HCT116 (cell line): Measurements from ENCODE around the gene SMAGP. TPM values are rescaled to one million over a fixed set of nuclear protein-coding genes. Genes with fewer than 3 reads are reported as not detected.
A peak's percentile ranks its signal among the peaks of the same experiment; 100 is the strongest.
"Not testable (repeated sequence)": the region's sequence is repeated elsewhere in the genome, so short reads cannot be mapped to it uniquely, and the experiment has no call there.

Experiments used
- ATAC-seq: fragments of 200-7000 bp; cut with Tn5 transposase; 2 replicates; pipeline ENCODE4 v1.9.1; 2020; ENCODE audit warnings: mild to moderate bottlenecking, moderate library complexity
- BruUV-seq: library from RNA; stranded (reverse); fragments of 400-500 nt; replicated peaks from 2 replicates; lab custom pipeline; 2021; lab: Mats Ljungman, UMichigan
- CTCF ChIA-PET: fragments of 300-600 bp; sonication (Branson Sonifier 250); formaldehyde crosslinking; loops from one replicate; lab custom pipeline; 2021; ENCODE audit warnings: antibody characterized with exemption; lab: Charles Lee
- POLR2A ChIA-PET: fragments of 300-600, 350-600 bp; sonication (Branson Sonifier 250); formaldehyde crosslinking; loops from one replicate; lab custom pipeline; 2021; ENCODE audit warnings: antibody characterized with exemption; lab: Charles Lee
- RAD21 ChIA-PET, 2 experiments: fragments of 300-600 bp; sonication (Branson Sonifier 250); formaldehyde crosslinking; loops; one replicate each; lab custom pipeline; 2023; ENCODE audit warnings: low total read pairs in 2 of 2; ENCODE audit not compliant: uncharacterized antibody in 2 of 2, unreplicated experiment in 2 of 2, low non-redundant PET in 1 of 2; lab: Charles Lee
- DNase-seq: peaks from one replicate; pipeline ENCODE4 v3.0.0-alpha.2; 2010; ENCODE audit warnings: low read depth, low spot score
- H2AFZ ChIP-seq: fragments of 200-600 bp; shearing (Covaris generic), sonication (generic); 2 replicates; pipeline ENCODE4 v1.6.1; 2017; ENCODE audit warnings: low read depth, mixed run types, mixed read lengths, antibody characterized with exemption, low read length; ENCODE audit not compliant: poor library complexity, severe bottlenecking
- H3K27ac ChIP-seq: 2 replicates; pipeline ENCODE4 v1.5.1; 2012; ENCODE audit warnings: low read depth, low read length
- H3K27me3 ChIP-seq: fragments of 200-600 bp; sonication (generic); 2 replicates; pipeline ENCODE4 v1.6.1; 2016; ENCODE audit warnings: mixed run types, low read length, mixed read lengths; ENCODE audit not compliant: insufficient read depth
- H3K36me3 ChIP-seq, 2 experiments: fragments of 200-500 bp in 1 of 2; fragments of 200-600 bp in 1 of 2; sonication (Bioruptor generic) in 1 of 2; sonication (generic) in 1 of 2; 2 replicates each; pipeline versions ENCODE4 v1.5.1 to v1.6.1; 2014 to 2016; ENCODE audit warnings: low read length in 2 of 2, inconsistent platforms in 1 of 2, mixed read lengths in 1 of 2, mixed run types in 1 of 2; ENCODE audit not compliant: insufficient read depth in 2 of 2, control insufficient read depth in 1 of 2
- H3K4me1 ChIP-seq, 2 experiments: fragments of 200-600 bp in 1 of 2; sonication (generic) in 1 of 2; 2 replicates each; pipeline versions ENCODE4 v1.5.1 to v1.6.1; 2012 to 2017; ENCODE audit warnings: low read length in 2 of 2, inconsistent platforms in 1 of 2, mild to moderate bottlenecking in 1 of 2, mixed read lengths in 1 of 2, mixed run types in 1 of 2, moderate library complexity in 1 of 2; ENCODE audit not compliant: insufficient read depth in 2 of 2, control insufficient read depth in 1 of 2
- H3K4me2 ChIP-seq: fragments of 200-600 bp; sonication (generic); 2 replicates; pipeline ENCODE4 v1.6.1; 2017; ENCODE audit warnings: mixed run types, low read length, mixed read lengths
- H3K4me3 ChIP-seq, 2 experiments: fragments of 200-600 bp in 1 of 2; sonication (generic) in 1 of 2; replicated peaks in 1 of 2; 2 replicates each; pipeline ENCODE4 v1.5.1; 2011 to 2016; ENCODE audit warnings: low read length in 2 of 2, control low read depth in 1 of 2, low read depth in 1 of 2, mild to moderate bottlenecking in 1 of 2, mixed read lengths in 1 of 2, mixed run types in 1 of 2
- H3K79me2 ChIP-seq: fragments of 200-600 bp; sonication (generic); 2 replicates; pipeline ENCODE4 v1.6.1; 2017; ENCODE audit warnings: mild to moderate bottlenecking, mixed run types, low read length, moderate library complexity, mixed read lengths; ENCODE audit not compliant: insufficient read depth
- H3K9ac ChIP-seq: fragments of 200-600 bp; sonication (generic); 2 replicates; pipeline ENCODE4 v1.6.1; 2016; ENCODE audit warnings: low read length, mixed read lengths
- H3K9me2 ChIP-seq: fragments of 200-600 bp; sonication (generic), shearing (Covaris generic); 2 replicates; pipeline ENCODE4 v1.6.1; 2017; ENCODE audit warnings: mixed run types, mild to moderate bottlenecking, moderate library complexity; ENCODE audit not compliant: insufficient read depth
- H3K9me3 ChIP-seq, 2 experiments: fragments of 200-500 bp in 1 of 2; fragments of 200-600 bp in 1 of 2; sonication (Bioruptor generic) in 1 of 2; sonication (generic) in 1 of 2; 2 replicates each; pipeline ENCODE4 v1.6.1; 2014 to 2017; ENCODE audit warnings: low read length in 2 of 2, mixed read lengths in 2 of 2, inconsistent platforms in 1 of 2, low read depth in 1 of 2, mild to moderate bottlenecking in 1 of 2, mixed run types in 1 of 2, moderate library complexity in 1 of 2; ENCODE audit not compliant: control insufficient read depth in 1 of 2, insufficient read depth in 1 of 2
- H4K20me1 ChIP-seq: fragments of 200-600 bp; sonication (generic), shearing (Covaris generic); 2 replicates; pipeline ENCODE4 v1.6.1; 2017; ENCODE audit warnings: mixed run types, mild to moderate bottlenecking, moderate library complexity; ENCODE audit not compliant: insufficient read depth
- CEBPB ChIP-seq: IDR thresholded peaks from 2 replicates; pipeline ENCODE4 v1.6.1; 2012; ENCODE audit warnings: low read depth
- FOSL1 ChIP-seq: IDR thresholded peaks from 2 replicates; pipeline ENCODE4 v1.6.1; 2012; ENCODE audit warnings: low read depth
- RAD21 ChIP-seq: IDR thresholded peaks from 2 replicates; pipeline ENCODE4 v1.6.1; 2012; ENCODE audit warnings: low read depth, mild to moderate bottlenecking
- SRF ChIP-seq: IDR thresholded peaks from 2 replicates; pipeline ENCODE4 v1.6.1; 2012; ENCODE audit warnings: low read depth
- TCF7L2 ChIP-seq: IDR thresholded peaks from 2 replicates; pipeline ENCODE4 v1.7.0; 2011; ENCODE audit warnings: borderline replicate concordance, inconsistent platforms; ENCODE audit not compliant: insufficient read depth, insufficient read length; ENCODE audit errors: extremely low read depth
- ZNF274 ChIP-seq: fragments of 200-500 bp; sonication (Bioruptor generic); IDR thresholded peaks from 2 replicates; pipeline ENCODE4 v1.6.1; 2014; ENCODE audit warnings: mild to moderate bottlenecking, low read depth, low read length, inconsistent platforms
- intact Hi-C: fragments of 100-400 bp; cut with micrococcal nuclease; formaldehyde crosslinking; loops from 2 replicates; pipeline ENCODE4 v1.10.0; 2022
- total RNA-seq: library from RNA; stranded (reverse); gene quantifications from one replicate; pipeline ENCODE4 v1.2.1, GENCODE V29; 2021; ENCODE audit not compliant: unreplicated experiment
- TF ChIP-seq, protein P1 (sequence below), 3 experiments: fragments of 200-600 bp in 1 of 3; sonication (generic) in 1 of 3; IDR thresholded peaks in 2 of 3; conservative IDR thresholded peaks in 1 of 3; 2 replicates each; pipeline ENCODE4 v1.5.1; 2012 to 2017; ENCODE audit warnings: low read depth in 2 of 3, low read length in 2 of 3, antibody characterized with exemption in 1 of 3, borderline replicate concordance in 1 of 3, control low read depth in 1 of 3, mild to moderate bottlenecking in 1 of 3, mixed read lengths in 1 of 3, mixed run types in 1 of 3, moderate library complexity in 1 of 3; ENCODE audit not compliant: insufficient read depth in 1 of 3
- TF ChIP-seq, protein P2 (sequence below): IDR thresholded peaks from 2 replicates; pipeline ENCODE4 v1.6.1; 2011; ENCODE audit warnings: mild to moderate bottlenecking, low read length, moderate library complexity; ENCODE audit not compliant: insufficient replicate concordance; ENCODE audit errors: extremely low read depth
- TF ChIP-seq, protein P3 (sequence below): IDR thresholded peaks from 2 replicates; pipeline ENCODE4 v1.6.1; 2012

The SMAGP gene
- total RNA-seq, 1 experiment from 2014 or later = 39.9 TPM

DNA sequence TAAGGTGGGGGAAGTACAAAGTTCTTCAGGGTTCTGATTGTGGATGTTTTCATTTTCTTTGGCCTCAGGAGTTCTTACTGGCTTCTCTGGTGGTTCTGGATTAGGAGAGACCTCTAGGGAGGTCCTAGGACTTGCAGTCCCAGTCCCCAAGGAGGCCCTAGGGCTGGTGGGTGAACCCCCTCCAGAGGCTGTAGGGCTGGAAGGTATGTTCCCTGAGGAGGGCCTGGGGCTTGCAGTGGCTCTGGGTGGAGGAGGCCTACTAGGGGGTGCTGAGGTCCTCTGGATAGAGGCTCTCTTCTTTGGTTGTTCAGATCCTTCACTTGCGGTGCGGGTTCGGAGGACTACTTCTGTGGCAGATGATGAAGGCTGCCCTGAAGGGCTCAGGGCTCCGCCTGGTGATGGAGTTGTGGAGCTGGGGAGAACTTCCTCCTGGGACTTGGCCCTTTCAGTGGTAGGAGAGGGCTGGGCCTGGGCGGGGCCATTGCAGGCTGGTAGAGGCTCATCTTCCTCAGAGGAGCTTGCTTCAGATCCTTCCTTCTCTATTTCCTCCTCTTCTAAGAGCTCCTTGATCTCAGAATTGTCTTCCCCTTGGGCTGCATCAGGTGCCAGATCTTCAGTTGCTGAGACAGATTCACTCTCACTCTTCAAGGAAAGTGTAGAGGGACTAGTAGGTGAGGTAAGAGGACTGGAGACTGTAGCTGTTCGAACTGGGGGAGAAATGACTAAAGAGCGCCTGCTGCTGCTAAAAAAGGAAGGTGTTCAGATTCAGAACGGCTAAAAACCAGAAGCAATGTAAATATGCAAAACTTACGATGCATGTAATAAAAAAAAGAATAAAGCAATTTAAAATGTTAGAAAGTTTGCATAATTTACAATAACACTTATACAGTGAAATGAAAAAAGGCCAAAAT lies 21.6 kb upstream of the SMAGP start:
- H3K4me2 ChIP-seq, POLR2A ChIA-PET, BruUV-seq, H4K20me1 ChIP-seq, H3K9me2 ChIP-seq, H3K4me3 ChIP-seq, H3K27me3 ChIP-seq, H3K9ac ChIP-seq, RAD21 ChIA-PET, H3K27ac ChIP-seq, intact Hi-C loops, H3K79me2 ChIP-seq: not testable (repeated sequence)
- CTCF ChIA-PET = interaction anchor here (1.0 kb wide), 1 partner anchor 49 kb away, joined by 3 read pairs; no protein-coding TSS in a partner anchor
- peak; percentile 86 for ATAC-seq
- peaks cover 4 to 12% of the 10 kb centered on the region in 2 experiments for H3K4me1 ChIP-seq
- TF ChIP-seq RAD21 = peak; percentile 32; the same call in 1 of the 2 replicates
- TF ChIP-seq, protein P1, sequence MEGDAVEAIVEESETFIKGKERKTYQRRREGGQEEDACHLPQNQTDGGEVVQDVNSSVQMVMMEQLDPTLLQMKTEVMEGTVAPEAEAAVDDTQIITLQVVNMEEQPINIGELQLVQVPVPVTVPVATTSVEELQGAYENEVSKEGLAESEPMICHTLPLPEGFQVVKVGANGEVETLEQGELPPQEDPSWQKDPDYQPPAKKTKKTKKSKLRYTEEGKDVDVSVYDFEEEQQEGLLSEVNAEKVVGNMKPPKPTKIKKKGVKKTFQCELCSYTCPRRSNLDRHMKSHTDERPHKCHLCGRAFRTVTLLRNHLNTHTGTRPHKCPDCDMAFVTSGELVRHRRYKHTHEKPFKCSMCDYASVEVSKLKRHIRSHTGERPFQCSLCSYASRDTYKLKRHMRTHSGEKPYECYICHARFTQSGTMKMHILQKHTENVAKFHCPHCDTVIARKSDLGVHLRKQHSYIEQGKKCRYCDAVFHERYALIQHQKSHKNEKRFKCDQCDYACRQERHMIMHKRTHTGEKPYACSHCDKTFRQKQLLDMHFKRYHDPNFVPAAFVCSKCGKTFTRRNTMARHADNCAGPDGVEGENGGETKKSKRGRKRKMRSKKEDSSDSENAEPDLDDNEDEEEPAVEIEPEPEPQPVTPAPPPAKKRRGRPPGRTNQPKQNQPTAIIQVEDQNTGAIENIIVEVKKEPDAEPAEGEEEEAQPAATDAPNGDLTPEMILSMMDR (IDR thresholded peaks at IDR 0.05 in 2 of 3, conservative IDR thresholded peaks at IDR 0.05 in 1 of 3; ENCODE audit: borderline replicate concordance in 1 of 3, insufficient read depth in 1 of 3, low read depth in 2 of 3, low read length in 2 of 3) = 0 out of 6 replicates have a peak, but pooled peaks of 1 of the 3 experiments have one; percentile 12
- TF ChIP-seq, all 23 proteins: peak for 2; not testable (repeated sequence) for 21
- not testable (repeated sequence) for H3K9me3 ChIP-seq, DNase-seq, H3K36me3 ChIP-seq, H2AFZ ChIP-seq

DNA sequence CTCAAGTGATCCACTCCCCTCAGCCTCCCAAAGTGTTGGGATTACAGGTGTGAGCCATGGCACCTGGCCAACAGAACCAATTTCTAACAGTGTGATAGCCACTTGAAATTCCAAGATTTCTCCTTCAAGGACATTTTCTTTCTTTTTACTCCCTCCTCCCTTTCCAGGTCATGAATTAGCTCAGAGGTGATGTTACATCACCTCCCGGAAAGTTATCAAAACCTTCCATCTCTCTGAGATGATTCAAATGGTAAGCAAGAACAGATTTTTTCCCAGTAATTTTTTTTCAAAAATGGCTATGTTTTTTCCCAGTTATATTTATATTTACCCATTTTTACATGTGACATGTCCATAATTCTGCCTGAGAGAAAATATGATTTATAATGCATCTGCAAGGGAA lies 15.6 kb upstream of the SMAGP start:
- Histone ChIP-seq H3K9me2 (no peaks in the 10 kb centered on the region), H3K4me1 (peaks cover 0 to 6% of the 10 kb centered on the region in 2 experiments; a peak in 1 of 4 replicates), H3K4me3 (no peak overlapping the region), H3K9me3 (no peaks in the 10 kb centered on the region), H4K20me1 (no peaks in the 10 kb centered on the region), H3K9ac (no peak overlapping the region), H3K4me2 (no peak overlapping the region), H3K79me2 (no peaks in the 10 kb centered on the region), H3K36me3 (no peaks in the 10 kb centered on the region), H3K27me3 (no peaks in the 10 kb centered on the region), H2AFZ (no peak overlapping the region), H3K27ac (no peak overlapping the region)
- BruUV-seq = no TSS peak
- RAD21 ChIA-PET = no interaction called here
- POLR2A ChIA-PET = no interaction called here
- CTCF ChIA-PET = no interaction called here
- intact Hi-C loops = no loop called here
- ATAC-seq (no peak), DNase-seq (no peak)
- TF ChIP-seq, protein P2, sequence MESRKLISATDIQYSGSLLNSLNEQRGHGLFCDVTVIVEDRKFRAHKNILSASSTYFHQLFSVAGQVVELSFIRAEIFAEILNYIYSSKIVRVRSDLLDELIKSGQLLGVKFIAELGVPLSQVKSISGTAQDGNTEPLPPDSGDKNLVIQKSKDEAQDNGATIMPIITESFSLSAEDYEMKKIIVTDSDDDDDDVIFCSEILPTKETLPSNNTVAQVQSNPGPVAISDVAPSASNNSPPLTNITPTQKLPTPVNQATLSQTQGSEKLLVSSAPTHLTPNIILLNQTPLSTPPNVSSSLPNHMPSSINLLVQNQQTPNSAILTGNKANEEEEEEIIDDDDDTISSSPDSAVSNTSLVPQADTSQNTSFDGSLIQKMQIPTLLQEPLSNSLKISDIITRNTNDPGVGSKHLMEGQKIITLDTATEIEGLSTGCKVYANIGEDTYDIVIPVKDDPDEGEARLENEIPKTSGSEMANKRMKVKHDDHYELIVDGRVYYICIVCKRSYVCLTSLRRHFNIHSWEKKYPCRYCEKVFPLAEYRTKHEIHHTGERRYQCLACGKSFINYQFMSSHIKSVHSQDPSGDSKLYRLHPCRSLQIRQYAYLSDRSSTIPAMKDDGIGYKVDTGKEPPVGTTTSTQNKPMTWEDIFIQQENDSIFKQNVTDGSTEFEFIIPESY = no peak
- TF ChIP-seq CEBPB (no peak), FOSL1 (no peak), ZNF274 (no peak), SRF (no peak), TCF7L2 (no peak)
- TF ChIP-seq, protein P1 (IDR thresholded peaks at IDR 0.05 in 2 of 3, conservative IDR thresholded peaks at IDR 0.05 in 1 of 3; ENCODE audit: borderline replicate concordance in 1 of 3, insufficient read depth in 1 of 3, low read depth in 2 of 3, low read length in 2 of 3) = no peak
- TF ChIP-seq, protein P3, sequence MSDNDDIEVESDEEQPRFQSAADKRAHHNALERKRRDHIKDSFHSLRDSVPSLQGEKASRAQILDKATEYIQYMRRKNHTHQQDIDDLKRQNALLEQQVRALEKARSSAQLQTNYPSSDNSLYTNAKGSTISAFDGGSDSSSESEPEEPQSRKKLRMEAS = no peak
